HepG2 (cell line): Measurements from ENCODE around the gene CDC42EP4. TPM values are rescaled to one million over a fixed set of nuclear protein-coding genes. Genes with fewer than 3 reads are reported as not detected.
A peak's percentile ranks its signal among the peaks of the same experiment; 100 is the strongest.

Source experiments
- ATAC-seq: fragments of 200-7000 bp; cut with Tn5 transposase; 3 replicates; pipeline ENCODE4 v1.9.1; 2020; ENCODE audit warnings: mild to moderate bottlenecking, moderate library complexity
- BruUV-seq: library from RNA; stranded (reverse); fragments of 400-500 nt; replicated peaks from 2 replicates; lab custom pipeline; 2021; lab: Mats Ljungman, UMichigan
- CTCF ChIA-PET: fragments of 300-600 bp; formaldehyde crosslinking; extraction: SDS; loops from one replicate; lab custom pipeline; 2021; ENCODE audit warnings: low total read pairs, inconsistent platforms, low intra/inter-chr PET ratio; lab: Yijun Ruan, JAX
- POLR2A ChIA-PET: fragments of 350-600 bp; sonication (Branson Sonifier 250); formaldehyde crosslinking; loops from one replicate; lab custom pipeline; 2020; ENCODE audit warnings: antibody characterized with exemption, inconsistent platforms; lab: Yijun Ruan, JAX
- DNase-seq: peaks from one replicate; pipeline ENCODE4 v3.0.0-alpha.2; 2015; ENCODE audit warnings: low spot score
- FAIRE-seq: peaks from 3 replicates; lab custom pipeline; 2011; peaks lifted over from hg19 to GRCh38; lab: Jason Lieb, UNC
- H2AFZ ChIP-seq: one replicate; pipeline ENCODE4 v1.6.1; 2011; ENCODE audit warnings: low read length, inconsistent platforms
- H3K27ac ChIP-seq: fragments of 300-600 bp; 3 replicates; pipeline ENCODE4 v1.8.0; 2011; ENCODE audit warnings: mixed run types, mild to moderate bottlenecking, mixed read lengths, low read length, inconsistent platforms; ENCODE audit not compliant: insufficient read depth; ENCODE audit errors: extremely low read length
- H3K27me3 ChIP-seq, 2 experiments: fragments of 200-600 bp in 1 of 2; 2 replicates in 1 of 2; 3 replicates in 1 of 2; pipeline versions ENCODE4 v1.6.0 to v1.8.0; 2011; ENCODE audit warnings: low read length in 2 of 2, mild to moderate bottlenecking in 2 of 2, moderate library complexity in 2 of 2, inconsistent platforms in 1 of 2; ENCODE audit not compliant: insufficient read depth in 2 of 2, control insufficient read depth in 1 of 2
- H3K36me3 ChIP-seq, 2 experiments: fragments of 200-600 bp in 1 of 2; replicated peaks in 1 of 2; 2 replicates in 1 of 2; 3 replicates in 1 of 2; pipeline versions ENCODE4 v1.5.1 to v1.8.0; 2011; ENCODE audit warnings: low read length in 2 of 2, inconsistent platforms in 1 of 2; ENCODE audit not compliant: insufficient read depth in 2 of 2, control insufficient read depth in 1 of 2
- H3K4me1 ChIP-seq: 2 replicates; pipeline ENCODE4 v1.5.1; 2012; ENCODE audit warnings: low read length, inconsistent platforms; ENCODE audit not compliant: insufficient read depth
- H3K4me2 ChIP-seq: 2 replicates; pipeline ENCODE4 v1.6.0; 2011; ENCODE audit warnings: low read depth, low read length, inconsistent platforms
- H3K4me3 ChIP-seq, 3 experiments: fragments of 200-600 bp in 1 of 3; sonication (generic), shearing (Covaris generic) in 1 of 3; replicated peaks in 1 of 3; 2 replicates each; pipeline ENCODE4 v1.5.1; 2011 to 2016; ENCODE audit warnings: low read length in 3 of 3, inconsistent platforms in 2 of 3, low read depth in 2 of 3, mild to moderate bottlenecking in 2 of 3, control low read depth in 1 of 3, mixed read lengths in 1 of 3; ENCODE audit not compliant: insufficient read depth in 1 of 3
- H3K79me2 ChIP-seq: one replicate; pipeline ENCODE4 v1.6.1; 2011; ENCODE audit warnings: low read length, inconsistent platforms; ENCODE audit not compliant: insufficient read depth
- H3K9ac ChIP-seq: 2 replicates; pipeline ENCODE4 v1.6.0; 2011; ENCODE audit warnings: mild to moderate bottlenecking, low read depth, low read length, inconsistent platforms; ENCODE audit not compliant: insufficient read depth
- H3K9me3 ChIP-seq: 2 replicates; pipeline ENCODE4 v1.5.1; 2012; ENCODE audit warnings: mild to moderate bottlenecking, low read length
- H4K20me1 ChIP-seq: 2 replicates; pipeline ENCODE4 v1.6.0; 2011; ENCODE audit warnings: inconsistent platforms, mild to moderate bottlenecking, low read length, moderate library complexity; ENCODE audit not compliant: insufficient read depth
- GRHL1 ChIP-seq: sonication (generic); formaldehyde crosslinking; conservative IDR thresholded peaks from 2 replicates; pipeline ENCODE4 v1.8.0; 2022; ENCODE audit warnings: missing genetic modification reagents
- MED8 ChIP-seq: sonication (generic); formaldehyde crosslinking; IDR thresholded peaks from 2 replicates; pipeline ENCODE4 v1.8.1; 2023; ENCODE audit warnings: mild to moderate bottlenecking, missing genetic modification reagents; ENCODE audit not compliant: insufficient replicate concordance
- MLX ChIP-seq: IDR thresholded peaks from 2 replicates; pipeline ENCODE4 v1.6.1; 2016
- NCOA2 ChIP-seq: sonication (generic); formaldehyde crosslinking; IDR thresholded peaks from 2 replicates; pipeline ENCODE4 v1.8.0; 2022; ENCODE audit warnings: inconsistent platforms
- PBX3 ChIP-seq: sonication (generic); formaldehyde crosslinking; IDR thresholded peaks from 2 replicates; pipeline ENCODE4 v1.8.1; 2023; ENCODE audit warnings: missing genetic modification reagents, inconsistent platforms, borderline replicate concordance
- ZNF230 ChIP-seq: sonication (generic); formaldehyde crosslinking; IDR thresholded peaks from 2 replicates; pipeline ENCODE4 v1.4.0; 2020; ENCODE audit warnings: mild to moderate bottlenecking, missing genetic modification reagents
- WGBS: methylation state at CpG from one replicate; pipeline ENCODE4 v1.1.6; 2017; ENCODE audit warnings: low lambda C conversion rate; 5-methylcytosine and 5-hydroxymethylcytosine counted together
- in situ Hi-C: cut with HindIII; loops from 2 replicates; pipeline ENCODE4 v1.10.0; 2017; ENCODE audit warnings: low pct_unique_long_range_greater_than_20kb; ENCODE audit not compliant: extremely low pct_ligation_motif_present
- intact Hi-C: fragments of 100-400 bp; cut with micrococcal nuclease; formaldehyde crosslinking; loops from one replicate; pipeline ENCODE4 v1.10.0; 2022; ENCODE audit not compliant: unreplicated experiment
- polyA plus RNA-seq, 8 experiments: library from polyadenylated mRNA; depleted of rRNA in 3 of 8; stranded (reverse) in 7 of 8; unstranded in 1 of 8; fragments of >200 nt; fragmentation: Illumina TruSeq in 4 of 8; extraction: Trizol in 4 of 8; gene quantifications; 2 replicates each; pipeline versions ENCODE4 v1.2.1 to v1.2.3, GENCODE V29; 2011 to 2016; ENCODE audit warnings: low read depth in 4 of 8, missing spikeins in 1 of 8, mixed read lengths in 1 of 8; ENCODE audit not compliant: insufficient read depth in 1 of 8
- total RNA-seq, 5 experiments: library from RNA; depleted of rRNA; stranded (reverse); fragments of >200 nt; fragmentation: Illumina TruSeq; extraction: Trizol; gene quantifications; 2 replicates each; pipeline ENCODE4 v1.2.3, GENCODE V29; 2016; ENCODE audit warnings: low read depth in 1 of 5

The CDC42EP4 gene
- total and polyA plus RNA-seq, 2 of the 13 experiments (the other 11 are each of a cell fraction or from before 2014, with no cell fraction given): 19.0 to 54.0 TPM

GRCh38 chr17:73293480-73293911 lies 18.3 kb downstream of the CDC42EP4 start (continued):
- TF ChIP-seq PBX3 (CRISPR knock-in tag) (no peak), ZNF230 (CRISPR knock-in tag) (no peak), NCOA2 (no peak), GRHL1 (CRISPR knock-in tag) (no peak)
- TF ChIP-seq, all 625 proteins: peak for 11

- DNase-seq (no peak), ATAC-seq (no peak)
- Histone ChIP-seq H3K4me2 (no peak overlapping the region), H3K9me3 (no peaks in the 10 kb centered on the region), H2AFZ (no peak overlapping the region), H3K4me3 (no peak overlapping the region), H4K20me1 (peaks cover 44% of the 10 kb centered on the region; the same call in 1 of the 2 replicates), H3K36me3 (peaks cover 5 to 11% of the 10 kb centered on the region in 2 experiments; a peak in 2 of 5 replicates), H3K9ac (no peak overlapping the region), H3K27ac (no peak overlapping the region)
- in situ Hi-C loops: loop anchor here (25.0 kb wide), 1 partner anchor 1144 kb away; the partner anchor contains the start of gene GPRC5C
- POLR2A ChIA-PET: interaction anchor here (7.9 kb wide), 1 partner anchor 16 kb away, joined by 77 read pairs; no protein-coding TSS in a partner anchor
- no TSS peak for BruUV-seq
- TF ChIP-seq MLX (CRISPR knock-in tag) (no peak), MED8 (CRISPR knock-in tag) (peak; percentile 28)
- TF ChIP-seq, all 625 proteins: peak for 1
- WGBS: 96% methylated on average over 11 of the region's 11 CpGs
- intact Hi-C loops: no loop called here
- H3K4me1 ChIP-seq: peaks cover 92% of the 10 kb centered on the region
- peaks cover 71% of the 10 kb centered on the region for H3K79me2 ChIP-seq
- no peak for FAIRE-seq
- CTCF ChIA-PET: no interaction called here
- no peaks in the 10 kb centered on the region for H3K27me3 ChIP-seq
Measured at GRCh38 chr17:73293031-73293430, 18.8 kb downstream of the CDC42EP4 start.
